ENCODE results near the gene KMT2D. TPM values are rescaled to one million over a fixed set of nuclear protein-coding genes. Genes with fewer than 3 reads are reported as not detected.

KMT2D gene
- total and polyA plus RNA-seq, 2 of the 8 experiments (the other 6 are each of a cell fraction or from before 2014, with no cell fraction given): 9.1 to 86.3 TPM

- Histone ChIP-seq H2AFZ (ENCODE audit: low read length) (no peak overlapping the region), H2BK120ac (replicated peaks; ENCODE audit: low read depth, low read length) (no peak overlapping the region), H4K20me1 (replicated peaks in 1 of 2; ENCODE audit: control insufficient read depth in 1 of 2, insufficient read depth in 2 of 2, low read length in 2 of 2) (peaks cover 3 to 5% of the 10 kb centered on the region in 2 experiments), H3K4me2 (ENCODE audit: insufficient read depth in 1 of 2, low read depth in 2 of 2, low read length in 2 of 2) (no peak overlapping the region), H3K36me3 (ENCODE audit: control insufficient read depth in 2 of 4, insufficient read depth in 4 of 4, low read length in 3 of 4) (peaks cover 13 to 49% (median 36%) of the 10 kb centered on the region in 4 experiments; a peak in 7 of 8 replicates), H4K5ac (ENCODE audit: insufficient read length, low read depth, low read length) (no peak overlapping the region), H3K56ac (replicated peaks; ENCODE audit: insufficient read length, low read depth, low read length) (no peak overlapping the region), H3K23me2 (ENCODE audit: low read depth, low read length) (peaks cover 8% of the 10 kb centered on the region), H3K4me3 (ENCODE audit: extremely low read depth in 1 of 4, insufficient read depth in 2 of 4, low read depth in 3 of 4, low read length in 4 of 4) (no peak overlapping the region), H3K27ac (ENCODE audit: low read depth, low read length) (no peak overlapping the region), H4K91ac (replicated peaks; ENCODE audit: insufficient read length, low read length) (no peak overlapping the region), H2BK12ac (ENCODE audit: low read depth, low read length) (no peak overlapping the region), H2BK5ac (ENCODE audit: low read depth, low read length) (no peak overlapping the region), H3K23ac (ENCODE audit: insufficient read length) (no peak overlapping the region), H3K14ac (ENCODE audit: insufficient read length) (no peak overlapping the region), H3K4me1 (replicated peaks in 1 of 4; ENCODE audit: control insufficient read depth in 3 of 4, insufficient read depth in 4 of 4, low read length in 3 of 4) (peaks cover 0 to 6% (median 1%) of the 10 kb centered on the region in 4 experiments; a peak in 4 of 7 replicates), H2BK15ac (ENCODE audit: low read length) (no peak overlapping the region), H3K4ac (replicated peaks; ENCODE audit: insufficient read length, low read depth, low read length) (no peak overlapping the region), H3K79me2 (ENCODE audit: control insufficient read depth in 1 of 2, insufficient read depth in 2 of 2, low read length in 2 of 2) (no peaks in the 10 kb centered on the region), H3K18ac (ENCODE audit: extremely low read depth, low read length) (no peak overlapping the region), H4K8ac (ENCODE audit: extremely low read depth, insufficient read depth, low read length) (0 out of 2 replicates have a peak overlapping the region, but pooled peaks have one; percentile 10), H3K79me1 (ENCODE audit: low read depth, low read length) (no peaks in the 10 kb centered on the region; the same call in 1 of the 2 replicates), H3K27me3 (replicated peaks in 1 of 4; ENCODE audit: control insufficient read depth in 3 of 4, extremely low read depth in 1 of 4, insufficient read depth in 3 of 4, low read length in 3 of 4) (no peaks in the 10 kb centered on the region), H2BK20ac (ENCODE audit: low read length) (no peak overlapping the region), H2AK5ac (ENCODE audit: low read depth, low read length) (no peak overlapping the region), H3K9me3 (ENCODE audit: insufficient read depth in 2 of 2, low read depth in 1 of 2, low read length in 1 of 2) (no peaks in the 10 kb centered on the region), H3K9ac (replicated peaks in 1 of 4; ENCODE audit: extremely low read depth in 1 of 4, low read depth in 3 of 4, low read length in 3 of 4) (no peak overlapping the region)
- DNase-seq (ENCODE audit: low read depth in 1 of 2, low spot score in 2 of 2): no peak
- POLR2A ChIA-PET (ENCODE audit: partially characterized antibody): interaction anchor here (0.6 to 22.2 kb wide), 4 partner anchors 19 to 39 kb away, joined by 3 to 339 read pairs (median 10); partner anchors contain the start of genes DDN and KMT2D
- CTCF ChIA-PET (ENCODE audit: partially characterized antibody): interaction anchor here (1.1 to 4.9 kb wide), 7 partner anchors 10 to 43 kb away, joined by 5 to 34 read pairs (median 23); partner anchors contain the start of gene DDN
- no peak for FAIRE-seq
- WGBS, 2 experiments (ENCODE audit: extremely low coverage in 1 of 2, insufficient coverage in 1 of 2, insufficient read length in 1 of 2, insufficient replicate concordance in 2 of 2, low coverage in 1 of 2, low lambda C conversion rate in 2 of 2, missing lambda C conversion rate in 1 of 2): 92% methylated on average over 8 of the region's 11 CpGs; no CpG with 5 or more reads in 1 of the 2 experiments
- no peak for TF ChIP-seq MAX (IDR thresholded peaks at IDR 0.05)
- TF ChIP-seq CTCF (IDR thresholded peaks at IDR 0.05; ENCODE audit: control extremely low read depth in 1 of 3, insufficient read depth in 1 of 3, low read depth in 1 of 3, low read length in 3 of 3): no peak
- TF ChIP-seq SAP30 (IDR thresholded peaks at IDR 0.05; ENCODE audit: insufficient read depth, insufficient replicate concordance, low read length): no peak
- no peak for TF ChIP-seq HDAC6 (IDR thresholded peaks at IDR 0.05; ENCODE audit: low read depth, low read length)
- no peak for TF ChIP-seq ATF3 (IDR thresholded peaks at IDR 0.05; ENCODE audit: insufficient read depth, low read depth, low read length)
- no peak for TF ChIP-seq MAFK (IDR thresholded peaks at IDR 0.05; ENCODE audit: low read depth, low read length)
- TF ChIP-seq CEBPB (IDR thresholded peaks at IDR 0.05; ENCODE audit: low read depth, low read length): no peak
- no peak for TF ChIP-seq ZNF274 (IDR thresholded peaks at IDR 0.05; ENCODE audit: borderline replicate concordance, extremely low read depth, low read length)
- TF ChIP-seq TAF1 (IDR thresholded peaks at IDR 0.05; ENCODE audit: low read depth, low read length): no peak
These were observed 39.2 kb downstream of the KMT2D start for GRCh38 chr12:49021292-49021915.

Data from H1 (cell line).